ENCODE data around the gene EIF2B5. TPM values are rescaled to one million over a fixed set of nuclear protein-coding genes. Genes with fewer than 3 reads are reported as not detected.

The EIF2B5 gene
- total and polyA plus RNA-seq, 2 of the 13 experiments (the other 11 are each of a cell fraction or from before 2014, with no cell fraction given), result 38.4 to 60.2 TPM

DNA sequence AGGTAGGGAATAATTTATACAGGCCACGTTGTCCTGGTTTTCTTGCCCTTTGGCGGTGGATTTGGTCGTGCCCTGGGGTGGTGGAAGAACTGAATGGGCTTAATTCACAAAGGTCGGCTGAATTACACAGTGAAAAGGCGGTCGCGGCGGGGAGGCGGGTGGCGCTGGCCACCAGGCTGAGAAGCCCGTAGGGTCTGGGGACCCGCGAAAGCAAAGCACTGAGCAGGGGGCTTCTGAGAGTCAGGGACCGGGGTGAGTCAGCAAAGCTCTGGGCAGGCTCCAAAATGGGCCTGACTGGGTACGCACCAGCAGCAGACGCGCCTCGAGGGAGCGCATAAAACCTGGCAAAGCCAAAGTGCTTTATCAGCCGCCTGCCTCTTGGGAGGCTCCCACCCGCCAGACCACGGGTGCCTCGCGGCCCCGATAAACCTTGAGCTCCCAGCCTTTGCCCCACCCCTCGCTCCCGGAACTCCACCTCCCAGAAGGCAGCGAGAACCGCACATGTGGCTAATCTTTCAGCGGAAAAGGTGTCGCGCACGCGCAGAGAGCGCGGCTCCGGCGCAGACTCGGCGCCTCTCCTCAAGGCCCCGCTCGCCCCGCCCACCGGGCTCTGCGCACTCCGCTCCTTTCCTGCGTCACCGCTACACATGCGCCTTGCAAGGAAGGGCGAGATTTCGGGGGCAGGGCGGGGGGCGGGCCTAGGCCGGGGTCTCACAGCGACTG lies 50.5 kb downstream of the EIF2B5 start (continued):
- TF ChIP-seq SMAD9 (CRISPR knock-in tag; IDR thresholded peaks at IDR 0.05), result no peak
- TF ChIP-seq, protein P1, sequence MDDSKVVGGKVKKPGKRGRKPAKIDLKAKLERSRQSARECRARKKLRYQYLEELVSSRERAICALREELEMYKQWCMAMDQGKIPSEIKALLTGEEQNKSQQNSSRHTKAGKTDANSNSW (CRISPR knock-in tag; IDR thresholded peaks at IDR 0.05; ENCODE audit: borderline replicate concordance), result no peak
- TF ChIP-seq ZKSCAN1 (IDR thresholded peaks at IDR 0.05; ENCODE audit: low read length), result no peak; the same call in 1 of the 2 replicates
- no peak for TF ChIP-seq ZNF839 (CRISPR knock-in tag; IDR thresholded peaks at IDR 0.05; ENCODE audit: borderline replicate concordance)
- TF ChIP-seq, protein P2, sequence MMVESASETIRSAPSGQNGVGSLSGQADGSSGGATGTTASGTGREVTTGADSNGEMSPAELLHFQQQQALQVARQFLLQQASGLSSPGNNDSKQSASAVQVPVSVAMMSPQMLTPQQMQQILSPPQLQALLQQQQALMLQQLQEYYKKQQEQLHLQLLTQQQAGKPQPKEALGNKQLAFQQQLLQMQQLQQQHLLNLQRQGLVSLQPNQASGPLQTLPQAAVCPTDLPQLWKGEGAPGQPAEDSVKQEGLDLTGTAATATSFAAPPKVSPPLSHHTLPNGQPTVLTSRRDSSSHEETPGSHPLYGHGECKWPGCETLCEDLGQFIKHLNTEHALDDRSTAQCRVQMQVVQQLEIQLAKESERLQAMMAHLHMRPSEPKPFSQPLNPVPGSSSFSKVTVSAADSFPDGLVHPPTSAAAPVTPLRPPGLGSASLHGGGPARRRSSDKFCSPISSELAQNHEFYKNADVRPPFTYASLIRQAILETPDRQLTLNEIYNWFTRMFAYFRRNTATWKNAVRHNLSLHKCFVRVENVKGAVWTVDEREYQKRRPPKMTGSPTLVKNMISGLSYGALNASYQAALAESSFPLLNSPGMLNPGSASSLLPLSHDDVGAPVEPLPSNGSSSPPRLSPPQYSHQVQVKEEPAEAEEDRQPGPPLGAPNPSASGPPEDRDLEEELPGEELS (CRISPR knock-in tag; IDR thresholded peaks at IDR 0.05), result 0 out of 2 replicates have a peak, but pooled peaks have one; percentile 31
- no peak for TF ChIP-seq SIN3A (IDR thresholded peaks at IDR 0.05; ENCODE audit: borderline replicate concordance, low read depth, low read length)
- no peak; the same call in 1 of the 2 replicates for TF ChIP-seq FOXC1 (CRISPR knock-in tag; IDR thresholded peaks at IDR 0.05; ENCODE audit: borderline replicate concordance)
- TF ChIP-seq, protein P3, sequence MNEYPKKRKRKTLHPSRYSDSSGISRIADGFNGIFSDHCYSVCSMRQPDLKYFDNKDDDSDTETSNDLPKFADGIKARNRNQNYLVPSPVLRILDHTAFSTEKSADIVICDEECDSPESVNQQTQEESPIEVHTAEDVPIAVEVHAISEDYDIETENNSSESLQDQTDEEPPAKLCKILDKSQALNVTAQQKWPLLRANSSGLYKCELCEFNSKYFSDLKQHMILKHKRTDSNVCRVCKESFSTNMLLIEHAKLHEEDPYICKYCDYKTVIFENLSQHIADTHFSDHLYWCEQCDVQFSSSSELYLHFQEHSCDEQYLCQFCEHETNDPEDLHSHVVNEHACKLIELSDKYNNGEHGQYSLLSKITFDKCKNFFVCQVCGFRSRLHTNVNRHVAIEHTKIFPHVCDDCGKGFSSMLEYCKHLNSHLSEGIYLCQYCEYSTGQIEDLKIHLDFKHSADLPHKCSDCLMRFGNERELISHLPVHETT (CRISPR knock-in tag; conservative IDR thresholded peaks at IDR 0.05), result no peak; the same call in 1 of the 2 replicates
- TF ChIP-seq ZNF878 (CRISPR knock-in tag; IDR thresholded peaks at IDR 0.05), result 0 out of 2 replicates have a peak, but pooled peaks have one; percentile 19
- TF ChIP-seq, protein P4, sequence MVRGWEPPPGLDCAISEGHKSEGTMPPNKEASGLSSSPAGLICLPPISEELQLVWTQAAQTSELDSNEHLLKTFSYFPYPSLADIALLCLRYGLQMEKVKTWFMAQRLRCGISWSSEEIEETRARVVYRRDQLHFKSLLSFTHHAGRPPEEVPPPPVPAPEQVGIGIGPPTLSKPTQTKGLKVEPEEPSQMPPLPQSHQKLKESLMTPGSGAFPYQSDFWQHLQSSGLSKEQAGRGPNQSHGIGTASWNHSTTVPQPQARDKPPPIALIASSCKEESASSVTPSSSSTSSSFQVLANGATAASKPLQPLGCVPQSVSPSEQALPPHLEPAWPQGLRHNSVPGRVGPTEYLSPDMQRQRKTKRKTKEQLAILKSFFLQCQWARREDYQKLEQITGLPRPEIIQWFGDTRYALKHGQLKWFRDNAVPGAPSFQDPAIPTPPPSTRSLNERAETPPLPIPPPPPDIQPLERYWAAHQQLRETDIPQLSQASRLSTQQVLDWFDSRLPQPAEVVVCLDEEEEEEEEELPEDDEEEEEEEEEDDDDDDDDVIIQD (CRISPR knock-in tag; IDR thresholded peaks at IDR 0.05; ENCODE audit: low read depth), result no peak
- no peak for TF ChIP-seq ZNF775 (CRISPR knock-in tag; IDR thresholded peaks at IDR 0.05; ENCODE audit: borderline replicate concordance)
- TF ChIP-seq ZNF18 (CRISPR knock-in tag; IDR thresholded peaks at IDR 0.05; ENCODE audit: insufficient replicate concordance), result no peak
- TF ChIP-seq ZNF563 (CRISPR knock-in tag; IDR thresholded peaks at IDR 0.05), result no peak
- no peak for TF ChIP-seq LBX2 (CRISPR knock-in tag; IDR thresholded peaks at IDR 0.05; ENCODE audit: borderline replicate concordance)
- no peak; the same call in 1 of the 2 replicates for TF ChIP-seq ZNF614 (CRISPR knock-in tag; IDR thresholded peaks at IDR 0.05; ENCODE audit: borderline replicate concordance)
- no peak; the same call in 1 of the 2 replicates for TF ChIP-seq AHR (CRISPR knock-in tag; IDR thresholded peaks at IDR 0.05)
- TF ChIP-seq NR2F1 (CRISPR knock-in tag; IDR thresholded peaks at IDR 0.05), result no peak
- no peak for TF ChIP-seq SMARCE1 (IDR thresholded peaks at IDR 0.05; ENCODE audit: borderline replicate concordance)
- TF ChIP-seq KLF6 (CRISPR knock-in tag; IDR thresholded peaks at IDR 0.05), result no peak
- TF ChIP-seq ATF5 (CRISPR knock-in tag; IDR thresholded peaks at IDR 0.05; ENCODE audit: low read depth), result no peak
- TF ChIP-seq HDAC6 (IDR thresholded peaks at IDR 0.05; ENCODE audit: low read depth, low read length), result no peak
